Mammary epithelial cell (primary cell): ENCODE results near the gene SCG2.

Experiments
- CTCF ChIP-seq, 2 donors: IDR thresholded peaks in 1 of 2; conservative IDR thresholded peaks in 1 of 2; 2 replicates each; pipeline ENCODE4 v1.5.1; 2011 to 2012; ENCODE audit warnings: inconsistent platforms in 2 of 2, low read length in 2 of 2, mild to moderate bottlenecking in 2 of 2, control low read depth in 1 of 2, low read depth in 1 of 2; ENCODE audit not compliant: insufficient read depth in 1 of 2; ENCODE audit errors: extremely low read depth in 1 of 2
- EZH2 ChIP-seq: IDR thresholded peaks from 2 replicates; pipeline ENCODE4 v1.6.1; 2012; ENCODE audit warnings: low read length, inconsistent platforms, borderline replicate concordance

GRCh38 chr2:223649554-223650533, 47.7 kb upstream of the SCG2 start:
- TF ChIP-seq CTCF (conservative IDR thresholded peaks at IDR 0.05 in 1 of 2, IDR thresholded peaks at IDR 0.05 in 1 of 2; ENCODE audit: extremely low read depth in 1 of 2, insufficient read depth in 1 of 2, low read depth in 1 of 2, low read length in 2 of 2) (no peak), EZH2 (no peak)
